Progenitor cell of endocrine pancreas (in vitro differentiated cells): ENCODE measurements around the gene CCR7. TPM values are rescaled to one million over a fixed set of nuclear protein-coding genes. Genes with fewer than 3 reads are reported as not detected.

Experiments
- DNase-seq: peaks from one replicate; pipeline ENCODE4 v3.0.0; 2021; ENCODE audit warnings: low spot score; ENCODE audit not compliant: unreplicated experiment
- H3K27ac Mint-ChIP-seq: 2 replicates; pipeline ENCODE4 v1.8.0; 2021; ENCODE audit warnings: mild to moderate bottlenecking, moderate library complexity, mixed read lengths
- H3K27me3 Mint-ChIP-seq: 2 replicates; pipeline ENCODE4 v1.8.0; 2021; ENCODE audit warnings: mixed read lengths
- H3K36me3 Mint-ChIP-seq: 2 replicates; pipeline ENCODE4 v1.8.0; 2022; ENCODE audit warnings: mixed read lengths; ENCODE audit not compliant: insufficient read depth
- H3K4me1 Mint-ChIP-seq: 2 replicates; pipeline ENCODE4 v1.8.0; 2021; ENCODE audit warnings: low read depth, mixed read lengths
- H3K4me3 Mint-ChIP-seq: 2 replicates; pipeline ENCODE4 v1.8.0; 2021; ENCODE audit warnings: low read depth, mild to moderate bottlenecking, moderate library complexity, mixed read lengths
- H3K9me3 Mint-ChIP-seq: 2 replicates; pipeline ENCODE4 v1.8.0; 2021; ENCODE audit warnings: low read depth, mixed read lengths
- CTCF ChIP-seq: fragments of 200-600 bp; sonication (generic); IDR thresholded peaks from one replicate; pipeline ENCODE4 v1.5.0; 2021; ENCODE audit warnings: antibody characterized with exemption, mild to moderate bottlenecking; ENCODE audit not compliant: unreplicated experiment
- total RNA-seq: library from RNA; stranded (reverse); gene quantifications from 2 replicates; pipeline ENCODE4 v1.2.1, GENCODE V29; 2021

Gene CCR7
- total RNA-seq, 1 donor from 2014 or later = not detected

GRCh38 chr17:40556198-40556661 lies 9.0 kb downstream of the CCR7 start:
- no peaks in the 10 kb centered on the region for H3K36me3 Mint-ChIP-seq
- H3K4me1 Mint-ChIP-seq = peaks cover 18% of the 10 kb centered on the region
- no peak for DNase-seq

GRCh38 chr17:40555296-40556190 lies 9.7 kb downstream of the CCR7 start:
- no peak for TF ChIP-seq CTCF
- Mint-ChIP-seq H3K9me3 (no peaks in the 10 kb centered on the region), H3K36me3 (no peaks in the 10 kb centered on the region), H3K4me3 (no peak overlapping the region), H3K27ac (no peak overlapping the region), H3K4me1 (peaks cover 18% of the 10 kb centered on the region), H3K27me3 (peaks cover 36% of the 10 kb centered on the region)
- peak; percentile 5 for DNase-seq

More at GRCh38 chr17:40556198-40556661, 9.0 kb downstream of the CCR7 start:
- no peak overlapping the region for H3K27ac Mint-ChIP-seq
- TF ChIP-seq CTCF = no peak
- peaks cover 36% of the 10 kb centered on the region for H3K27me3 Mint-ChIP-seq
- H3K9me3 Mint-ChIP-seq = no peaks in the 10 kb centered on the region
- H3K4me3 Mint-ChIP-seq = no peak overlapping the region

- peak; percentile 8 for DNase-seq
- H3K4me3 Mint-ChIP-seq = no peak overlapping the region
- no peaks in the 10 kb centered on the region for H3K9me3 Mint-ChIP-seq
- peaks cover 18% of the 10 kb centered on the region for H3K4me1 Mint-ChIP-seq
- peaks cover 36% of the 10 kb centered on the region for H3K27me3 Mint-ChIP-seq
- no peak for TF ChIP-seq CTCF
- H3K36me3 Mint-ChIP-seq = no peaks in the 10 kb centered on the region
- no peak overlapping the region for H3K27ac Mint-ChIP-seq
Measured at GRCh38 chr17:40554646-40555295, 10.5 kb downstream of the CCR7 start.

GRCh38 chr17:40553694-40554534 lies 11.4 kb downstream of the CCR7 start:
- Mint-ChIP-seq H3K36me3 (no peaks in the 10 kb centered on the region), H3K27ac (no peak overlapping the region), H3K27me3 (peaks cover 38% of the 10 kb centered on the region), H3K4me3 (no peak overlapping the region), H3K9me3 (no peaks in the 10 kb centered on the region), H3K4me1 (peaks cover 24% of the 10 kb centered on the region)
- DNase-seq = no peak
- TF ChIP-seq CTCF = no peak
